Tibial nerve (tissue), 4 donors: Measurements from ENCODE around the gene TNIK. TPM values are rescaled to one million over a fixed set of nuclear protein-coding genes. Genes with fewer than 3 reads are reported as not detected.
A peak's percentile ranks its signal among the peaks of the same experiment; 100 is the strongest.

Experiments used
- DNase-seq, 2 donors: peaks; one replicate each; pipeline ENCODE4 v3.0.0-alpha.2; 2019; ENCODE audit warnings: low spot score in 2 of 2
- H3K27ac ChIP-seq, 4 donors: fragments of 200-600 bp; sonication (generic) in 3 of 4; one replicate each; pipeline ENCODE4 v1.5.1; 2017 to 2019; ENCODE audit warnings: mild to moderate bottlenecking in 1 of 4
- H3K27me3 ChIP-seq, 2 donors: fragments of 200-600 bp; sonication (generic) in 1 of 2; one replicate each; pipeline versions ENCODE4 v1.5.1 to v1.6.0; 2017 to 2019
- H3K36me3 ChIP-seq, 3 donors: fragments of 200-600 bp; sonication (generic); one replicate each; pipeline ENCODE4 v1.5.1; 2018 to 2019
- H3K4me1 ChIP-seq, 4 donors: fragments of 200-600 bp; sonication (generic) in 3 of 4; one replicate each; pipeline ENCODE4 v1.5.1; 2017 to 2019
- H3K4me3 ChIP-seq, 4 donors: fragments of 200-600 bp; sonication (generic) in 3 of 4; one replicate each; pipeline ENCODE4 v1.5.1; 2017 to 2019; ENCODE audit warnings: mild to moderate bottlenecking in 1 of 4, moderate library complexity in 1 of 4
- H3K9me3 ChIP-seq, 4 donors: fragments of 200-600 bp; sonication (generic) in 3 of 4; one replicate each; pipeline ENCODE4 v1.5.1; 2017 to 2019
- EP300 ChIP-seq, 2 donors: sonication (generic); formaldehyde crosslinking; IDR thresholded peaks; one replicate each; pipeline ENCODE4 v1.6.1; 2017; ENCODE audit warnings: antibody characterized with exemption in 2 of 2, mild to moderate bottlenecking in 1 of 2
- POLR2A ChIP-seq, 2 donors: fragments of 450-650 bp; IDR thresholded peaks; one replicate each; pipeline ENCODE4 v1.6.1; 2017; ENCODE audit warnings: antibody characterized with exemption in 2 of 2, mild to moderate bottlenecking in 2 of 2, moderate library complexity in 2 of 2
- WGBS, 2 donors: methylation state at CpG; one replicate each; pipeline ENCODE4 v1.1.5; 2018; 5-methylcytosine and 5-hydroxymethylcytosine counted together
- total RNA-seq, 4 donors: library from RNA; depleted of rRNA; stranded (reverse); fragments of >200 nt; gene quantifications; one replicate each; pipeline ENCODE4 v1.1.0, GENCODE V29; 2016
- TF ChIP-seq, protein P1 (sequence below), 5 experiments: fragments of 200-600 bp in 3 of 5; fragments of 450-650 bp in 2 of 5; sonication (generic) in 3 of 5; IDR thresholded peaks; one replicate each; pipeline ENCODE4 v1.5.1; 2016 to 2019; ENCODE audit warnings: antibody characterized with exemption in 5 of 5, mild to moderate bottlenecking in 3 of 5, moderate library complexity in 2 of 5

The TNIK gene
- total RNA-seq, 4 donors from 2014 or later: 5.4 to 11.1 (median 7.5) TPM

DNA sequence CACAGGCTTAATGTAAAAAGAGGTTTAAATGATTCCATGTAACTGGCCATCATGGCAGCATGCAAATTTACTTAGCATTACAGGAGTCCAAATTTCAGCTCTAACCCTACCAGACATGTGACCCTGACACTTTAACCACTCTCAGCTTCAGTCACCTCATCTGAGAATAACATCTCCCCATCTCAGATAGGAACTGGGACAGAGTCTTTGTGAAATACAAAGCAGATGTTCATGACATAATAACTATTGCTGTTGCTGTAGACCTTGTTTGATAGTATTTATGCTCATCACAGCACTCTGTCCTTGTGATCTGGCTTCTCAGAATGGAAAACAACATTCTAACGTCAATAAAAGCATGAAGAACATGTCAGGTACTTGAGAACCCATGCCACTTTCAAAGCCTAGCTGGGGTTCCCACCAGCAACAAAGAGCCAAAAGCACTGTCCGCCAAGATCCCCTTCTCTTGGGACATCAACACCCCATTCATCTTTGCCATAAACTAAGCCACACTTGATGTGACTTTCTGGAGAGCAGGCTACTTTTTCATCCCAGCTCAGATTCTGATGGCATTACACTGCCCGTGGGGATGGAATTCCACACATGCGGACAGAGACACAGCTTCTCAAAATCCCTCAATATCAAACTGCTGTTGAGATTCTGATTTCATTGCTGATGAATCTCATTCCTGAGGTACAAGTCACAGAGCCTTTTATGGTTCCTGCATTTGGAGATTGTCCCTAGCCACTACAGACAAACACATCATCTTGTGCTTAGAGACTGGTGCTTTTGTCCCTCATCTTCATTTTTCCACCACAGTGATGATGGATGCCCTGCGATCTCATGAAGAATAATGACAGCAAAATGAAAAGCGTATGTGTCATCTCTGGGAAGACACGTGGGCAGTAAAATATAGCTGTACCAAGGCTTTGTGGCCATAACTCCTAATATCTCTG lies 202.7 kb downstream of the TNIK start:
- no peak for DNase-seq
- no peaks in the 10 kb centered on the region for H3K9me3 ChIP-seq
- H3K27ac ChIP-seq: no peak overlapping the region
- H3K36me3 ChIP-seq: no peaks in the 10 kb centered on the region
- H3K4me3 ChIP-seq: no peak overlapping the region
- no peaks in the 10 kb centered on the region for H3K27me3 ChIP-seq
- TF ChIP-seq POLR2A (IDR thresholded peaks at IDR 0.05) (no peak), EP300 (IDR thresholded peaks at IDR 0.05) (no peak)
- TF ChIP-seq, protein P1, sequence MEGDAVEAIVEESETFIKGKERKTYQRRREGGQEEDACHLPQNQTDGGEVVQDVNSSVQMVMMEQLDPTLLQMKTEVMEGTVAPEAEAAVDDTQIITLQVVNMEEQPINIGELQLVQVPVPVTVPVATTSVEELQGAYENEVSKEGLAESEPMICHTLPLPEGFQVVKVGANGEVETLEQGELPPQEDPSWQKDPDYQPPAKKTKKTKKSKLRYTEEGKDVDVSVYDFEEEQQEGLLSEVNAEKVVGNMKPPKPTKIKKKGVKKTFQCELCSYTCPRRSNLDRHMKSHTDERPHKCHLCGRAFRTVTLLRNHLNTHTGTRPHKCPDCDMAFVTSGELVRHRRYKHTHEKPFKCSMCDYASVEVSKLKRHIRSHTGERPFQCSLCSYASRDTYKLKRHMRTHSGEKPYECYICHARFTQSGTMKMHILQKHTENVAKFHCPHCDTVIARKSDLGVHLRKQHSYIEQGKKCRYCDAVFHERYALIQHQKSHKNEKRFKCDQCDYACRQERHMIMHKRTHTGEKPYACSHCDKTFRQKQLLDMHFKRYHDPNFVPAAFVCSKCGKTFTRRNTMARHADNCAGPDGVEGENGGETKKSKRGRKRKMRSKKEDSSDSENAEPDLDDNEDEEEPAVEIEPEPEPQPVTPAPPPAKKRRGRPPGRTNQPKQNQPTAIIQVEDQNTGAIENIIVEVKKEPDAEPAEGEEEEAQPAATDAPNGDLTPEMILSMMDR (IDR thresholded peaks at IDR 0.05): no peak
- 68 to 78% methylated on average over 7 of the region's 7 CpGs for WGBS, 2 donors
- H3K4me1 ChIP-seq: no peaks in the 10 kb centered on the region

DNA sequence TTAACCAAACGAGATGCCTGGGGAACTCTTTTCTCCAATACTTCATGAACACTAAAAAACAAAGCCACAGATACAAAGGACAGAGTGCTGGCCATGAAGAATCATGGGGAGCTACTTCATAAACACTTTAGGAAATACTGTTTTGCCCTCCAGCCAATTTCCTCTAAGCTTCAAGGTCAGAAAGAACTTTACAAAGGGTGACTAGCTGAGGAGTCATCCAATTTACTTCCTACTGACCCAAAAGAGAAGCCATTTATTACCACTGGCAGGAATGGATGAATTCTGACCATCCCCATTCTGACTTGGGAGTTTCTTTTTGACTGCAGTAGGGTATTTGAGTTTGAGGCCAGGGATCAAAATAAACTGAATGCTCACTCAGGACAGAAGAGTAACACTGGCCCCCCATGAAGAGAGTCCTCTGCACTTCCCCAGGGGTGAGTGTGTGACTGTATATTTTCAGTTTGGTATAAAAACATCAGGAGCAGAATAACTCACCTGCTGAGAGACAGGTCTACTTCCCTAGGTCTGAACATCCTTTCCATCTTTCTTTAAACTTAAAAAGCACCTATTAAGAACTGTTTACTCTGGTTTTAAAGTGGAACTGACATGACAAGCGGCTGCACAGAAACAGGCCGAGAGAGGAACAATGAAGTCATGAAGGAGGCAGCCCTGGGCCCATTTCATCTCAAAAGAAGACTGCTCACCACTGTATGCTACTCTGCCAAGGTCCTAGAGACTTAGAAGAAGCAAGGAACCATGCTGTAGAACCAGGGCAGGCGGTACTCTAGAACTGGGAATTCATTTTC lies 203.6 kb downstream of the TNIK start:
- Histone ChIP-seq H3K27me3 (no peaks in the 10 kb centered on the region), H3K4me3 (no peak overlapping the region), H3K9me3 (no peaks in the 10 kb centered on the region), H3K27ac (no peak overlapping the region), H3K36me3 (no peaks in the 10 kb centered on the region), H3K4me1 (no peaks in the 10 kb centered on the region)
- WGBS, 2 donors: 90 to 91% methylated on average over 4 of the region's 4 CpGs
- DNase-seq: no peak
- TF ChIP-seq EP300 (IDR thresholded peaks at IDR 0.05): no peak
- TF ChIP-seq, protein P1 (IDR thresholded peaks at IDR 0.05): no peak
- TF ChIP-seq POLR2A (IDR thresholded peaks at IDR 0.05): no peak

DNA sequence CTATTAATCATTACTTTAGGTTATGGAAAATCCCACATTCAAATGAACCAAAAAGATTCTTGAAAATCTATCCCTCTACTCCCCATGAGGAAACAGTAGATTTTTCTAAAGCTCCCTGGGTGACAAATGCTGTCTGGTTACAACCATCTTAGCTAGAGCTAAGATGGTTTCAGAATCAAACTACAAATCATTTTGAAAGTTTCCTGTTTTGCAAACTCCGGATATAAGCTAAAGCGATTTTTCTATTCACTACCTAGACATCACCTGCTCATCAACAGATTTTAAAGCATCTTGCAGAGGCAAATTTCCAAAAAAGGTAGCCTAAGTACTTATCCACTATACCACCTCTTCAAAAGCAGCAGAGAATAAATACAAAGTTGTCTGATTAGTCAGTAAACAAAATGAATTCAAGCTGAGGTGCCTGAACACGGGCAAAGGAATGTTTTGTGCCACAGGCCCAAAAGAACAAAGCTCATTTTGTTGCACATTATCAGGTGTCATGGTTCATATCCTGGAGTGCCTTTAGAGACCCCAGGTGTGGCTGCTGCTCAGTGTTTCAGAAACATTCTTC lies 204.9 kb downstream of the TNIK start:
- 65 to 67% methylated on average over 3 of the region's 3 CpGs for WGBS, 2 donors
- no peaks in the 10 kb centered on the region for H3K4me1 ChIP-seq
- H3K27me3 ChIP-seq: no peaks in the 10 kb centered on the region
- TF ChIP-seq EP300 (IDR thresholded peaks at IDR 0.05): no peak
- TF ChIP-seq, protein P1 (IDR thresholded peaks at IDR 0.05): no peak
- no peak for TF ChIP-seq POLR2A (IDR thresholded peaks at IDR 0.05)
- peak overlapping the region in 1 of 4 donors; percentile 24 for H3K27ac ChIP-seq
- H3K4me3 ChIP-seq: no peak overlapping the region
- no peaks in the 10 kb centered on the region for H3K36me3 ChIP-seq
- H3K9me3 ChIP-seq: no peaks in the 10 kb centered on the region
- DNase-seq: no peak

DNA sequence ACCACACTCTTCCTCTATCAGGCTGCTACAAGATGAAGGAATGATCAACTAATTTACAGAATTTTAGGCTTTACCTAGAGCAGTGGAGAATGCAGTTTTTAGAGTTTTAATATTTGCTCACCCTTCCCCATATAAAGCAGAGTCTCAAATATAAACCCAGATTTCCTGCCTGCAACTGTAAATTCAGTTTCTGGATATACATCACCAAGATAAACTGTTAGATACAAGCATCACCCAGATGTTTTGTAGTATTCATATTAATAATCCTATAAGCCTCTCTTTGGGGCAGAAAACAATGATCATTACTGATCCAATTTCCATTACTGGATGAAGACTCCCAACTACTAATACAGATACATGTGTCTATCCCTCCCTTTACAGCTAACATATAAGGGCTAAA lies 205.9 kb downstream of the TNIK start:
- TF ChIP-seq EP300 (IDR thresholded peaks at IDR 0.05) (no peak), POLR2A (IDR thresholded peaks at IDR 0.05) (no peak)
- TF ChIP-seq, protein P1 (IDR thresholded peaks at IDR 0.05): no peak
- no peak overlapping the region for H3K27ac ChIP-seq
- no peaks in the 10 kb centered on the region for H3K4me1 ChIP-seq
- H3K9me3 ChIP-seq: no peaks in the 10 kb centered on the region
- H3K27me3 ChIP-seq: no peaks in the 10 kb centered on the region
- H3K4me3 ChIP-seq: no peak overlapping the region
- H3K36me3 ChIP-seq: no peaks in the 10 kb centered on the region
- no peak for DNase-seq
